PFSK-1 (cell line): ENCODE data around the gene RALGPS1.

Experiments
- FOXP2 ChIP-seq: optimal IDR thresholded peaks from 2 replicates; pipeline ENCODE3; 2011; ENCODE audit warnings: borderline replicate concordance, control low read depth, inconsistent platforms; ENCODE audit not compliant: insufficient read depth; ENCODE audit errors: extremely low read length, extremely low read depth
- POLR2AphosphoS5 ChIP-seq: IDR thresholded peaks from 2 replicates; pipeline ENCODE4 v1.6.1; 2012; ENCODE audit warnings: low read depth, mild to moderate bottlenecking, control low read depth, low read length, moderate library complexity
- REST ChIP-seq, 2 experiments: IDR thresholded peaks; 2 replicates each; pipeline versions ENCODE4 v1.6.1 to v1.8.0; 2011 to 2012; ENCODE audit warnings: low read depth in 2 of 2, low read length in 2 of 2, control low read depth in 1 of 2, inconsistent platforms in 1 of 2, mild to moderate bottlenecking in 1 of 2, moderate library complexity in 1 of 2; ENCODE audit not compliant: insufficient read depth in 1 of 2
- SIN3A ChIP-seq: IDR thresholded peaks from 2 replicates; pipeline ENCODE4 v1.6.1; 2012; ENCODE audit warnings: mild to moderate bottlenecking, low read length, moderate library complexity, borderline replicate concordance; ENCODE audit not compliant: insufficient read depth
- TAF1 ChIP-seq: IDR thresholded peaks from 2 replicates; pipeline ENCODE4 v1.6.1; 2012; ENCODE audit warnings: low read length, control low read depth, borderline replicate concordance; ENCODE audit not compliant: insufficient read depth

RALGPS1 gene

GRCh38 chr9:127034691-127035090 lies 120.1 kb downstream of the RALGPS1 start:
- TF ChIP-seq FOXP2 (no peak), POLR2AphosphoS5 (no peak), TAF1 (no peak), SIN3A (no peak), REST (IDR thresholded peaks at IDR 0.05; ENCODE audit: insufficient read depth in 1 of 2, low read depth in 2 of 2, low read length in 2 of 2) (no peak)

- TF ChIP-seq FOXP2 (no peak), SIN3A (no peak), REST (IDR thresholded peaks at IDR 0.05; ENCODE audit: insufficient read depth in 1 of 2, low read depth in 2 of 2, low read length in 2 of 2) (no peak), TAF1 (no peak), POLR2AphosphoS5 (no peak)
Observed at GRCh38 chr9:127035423-127035822, 120.8 kb downstream of the RALGPS1 start.

- TF ChIP-seq TAF1 (no peak), REST (IDR thresholded peaks at IDR 0.05; ENCODE audit: insufficient read depth in 1 of 2, low read depth in 2 of 2, low read length in 2 of 2) (no peak), POLR2AphosphoS5 (no peak), FOXP2 (no peak), SIN3A (no peak)
Observed at GRCh38 chr9:127035948-127036347, 121.4 kb downstream of the RALGPS1 start.

- TF ChIP-seq FOXP2: no peak
- TF ChIP-seq POLR2AphosphoS5: no peak
- no peak for TF ChIP-seq REST (IDR thresholded peaks at IDR 0.05; ENCODE audit: insufficient read depth in 1 of 2, low read depth in 2 of 2, low read length in 2 of 2)
- TF ChIP-seq TAF1: no peak
- no peak for TF ChIP-seq SIN3A
Observed at GRCh38 chr9:127036437-127036836, 121.9 kb downstream of the RALGPS1 start.

- TF ChIP-seq TAF1: no peak
Observed at GRCh38 chr9:127038531-127038930, 123.9 kb downstream of the RALGPS1 start.
